HuH-7 (cell line): ENCODE measurements around the gene ZNF787.

Source experiments
- DNase-seq: peaks from one replicate; pipeline ENCODE4 v3.0.0; 2011; ENCODE audit warnings: low spot score

ZNF787 gene

GRCh38 chr19:56086671-56087430, 34.2 kb downstream of the ZNF787 start:
- DNase-seq = no peak

GRCh38 chr19:56085571-56086275, 35.4 kb downstream of the ZNF787 start:
- no peak for DNase-seq

- no peak for DNase-seq
These were observed 36.1 kb downstream of the ZNF787 start for GRCh38 chr19:56084835-56085536.

- peak; percentile 15 for DNase-seq
These were observed 37.4 kb downstream of the ZNF787 start for GRCh38 chr19:56083668-56084067.

- peak; percentile 90 for DNase-seq
These were observed 40.3 kb downstream of the ZNF787 start for GRCh38 chr19:56080669-56081401.

GRCh38 chr19:56079609-56080008, 41.5 kb downstream of the ZNF787 start:
- DNase-seq = no peak

GRCh38 chr19:56076498-56076897, 44.6 kb downstream of the ZNF787 start:
- DNase-seq = peak; percentile 91

- no peak for DNase-seq
These were observed 49.9 kb downstream of the ZNF787 start for GRCh38 chr19:56071151-56071550.

- DNase-seq = no peak
These were observed 51.5 kb downstream of the ZNF787 start for GRCh38 chr19:56069642-56070041.

- DNase-seq = peak; percentile 95
These were observed 54.7 kb downstream of the ZNF787 start for GRCh38 chr19:56066152-56067023.

- no peak for DNase-seq
These were observed 67.5 kb downstream of the ZNF787 start for GRCh38 chr19:56053596-56053995.
